ENCODE results near the gene LAX1.
"Not testable (repeated sequence)": the region's sequence is repeated elsewhere in the genome, so short reads cannot be mapped to it uniquely, and the experiment has no call there.

LAX1 gene, protein sequence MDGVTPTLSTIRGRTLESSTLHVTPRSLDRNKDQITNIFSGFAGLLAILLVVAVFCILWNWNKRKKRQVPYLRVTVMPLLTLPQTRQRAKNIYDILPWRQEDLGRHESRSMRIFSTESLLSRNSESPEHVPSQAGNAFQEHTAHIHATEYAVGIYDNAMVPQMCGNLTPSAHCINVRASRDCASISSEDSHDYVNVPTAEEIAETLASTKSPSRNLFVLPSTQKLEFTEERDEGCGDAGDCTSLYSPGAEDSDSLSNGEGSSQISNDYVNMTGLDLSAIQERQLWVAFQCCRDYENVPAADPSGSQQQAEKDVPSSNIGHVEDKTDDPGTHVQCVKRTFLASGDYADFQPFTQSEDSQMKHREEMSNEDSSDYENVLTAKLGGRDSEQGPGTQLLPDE

DNA sequence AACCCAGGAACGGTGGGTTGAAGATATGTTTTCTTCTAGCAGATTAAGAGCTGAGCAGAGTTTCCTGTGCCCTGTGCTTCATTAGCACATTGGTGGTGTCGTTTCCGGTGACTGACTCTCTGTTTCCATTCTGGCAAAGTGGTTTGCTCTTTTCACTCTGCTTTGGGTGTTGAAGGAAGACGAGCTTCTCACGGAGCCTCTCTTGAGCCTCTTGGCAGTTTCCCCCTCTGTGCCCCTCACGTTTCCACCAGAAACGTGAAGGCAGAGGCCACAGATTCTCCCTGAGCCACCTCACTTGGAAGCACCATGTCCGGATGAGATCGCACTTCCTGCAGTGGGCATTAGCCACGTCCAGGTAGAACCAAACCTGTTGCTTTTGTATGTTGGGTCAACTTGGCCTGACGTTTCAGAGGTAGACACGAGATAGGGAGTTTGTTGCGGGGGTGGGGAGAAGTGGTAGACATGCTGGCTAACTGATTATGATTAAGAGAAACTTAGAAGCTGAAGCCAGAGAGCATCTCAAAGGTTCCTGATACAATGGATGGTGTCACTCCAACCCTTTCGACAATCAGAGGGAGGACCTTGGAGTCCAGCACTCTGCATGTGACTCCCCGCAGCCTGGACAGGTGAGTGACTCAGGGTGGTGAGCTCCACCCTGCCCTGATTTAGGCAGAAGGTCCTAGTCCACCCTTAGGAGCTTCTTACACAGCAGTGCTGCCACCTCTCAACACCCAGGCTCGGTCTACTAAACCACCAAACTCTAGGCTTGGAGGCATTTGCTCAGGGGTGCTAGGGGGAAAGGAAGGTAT is at the start of gene LAX1:
LAX1 (plus strand) TSS at position 155 of the 809 bp plus-strand sequence; CDS start at position 538, 383 bp downstream.
- DNase-seq, result no peak

DNA sequence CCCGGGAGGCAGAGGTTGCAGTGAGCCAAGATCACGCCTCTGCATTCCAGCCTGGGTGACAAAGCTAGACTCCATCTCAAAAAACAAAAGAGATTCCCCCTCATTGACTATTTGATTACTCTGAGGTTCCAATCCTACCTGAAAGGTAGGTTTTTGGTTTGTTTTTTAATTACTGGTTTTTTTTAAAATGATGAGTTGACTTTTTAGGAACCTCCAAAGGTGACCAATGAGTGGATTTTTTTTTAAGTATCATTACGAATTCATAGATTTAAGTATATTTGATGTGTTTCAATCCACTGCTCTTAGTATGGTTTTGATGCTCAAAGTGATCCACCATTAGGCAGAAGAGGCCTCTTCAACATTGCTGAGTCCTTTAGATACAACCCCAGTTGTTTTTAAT is 47.9 kb upstream of the LAX1 start:
- no peak for DNase-seq

DNA sequence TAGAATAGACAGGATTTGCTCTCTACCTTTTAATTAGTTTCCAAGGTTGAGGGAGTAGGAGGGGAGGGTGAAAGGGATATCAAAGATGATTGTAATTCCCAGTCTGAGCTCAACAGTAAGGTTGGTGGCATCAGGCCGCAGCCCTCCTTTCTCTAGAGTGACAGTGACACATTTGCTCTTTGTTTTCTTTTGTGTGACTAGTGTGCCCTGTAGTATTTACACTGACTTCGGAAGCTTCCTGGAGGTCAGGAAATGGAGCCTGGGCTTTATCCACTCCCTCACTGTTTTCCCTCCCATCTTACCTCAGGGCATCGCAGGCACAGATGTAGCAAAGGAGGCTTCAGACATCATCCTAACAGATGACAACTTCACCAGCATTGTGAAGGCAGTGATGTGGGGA is 44.7 kb upstream of the LAX1 start:
- no peak for DNase-seq

DNA sequence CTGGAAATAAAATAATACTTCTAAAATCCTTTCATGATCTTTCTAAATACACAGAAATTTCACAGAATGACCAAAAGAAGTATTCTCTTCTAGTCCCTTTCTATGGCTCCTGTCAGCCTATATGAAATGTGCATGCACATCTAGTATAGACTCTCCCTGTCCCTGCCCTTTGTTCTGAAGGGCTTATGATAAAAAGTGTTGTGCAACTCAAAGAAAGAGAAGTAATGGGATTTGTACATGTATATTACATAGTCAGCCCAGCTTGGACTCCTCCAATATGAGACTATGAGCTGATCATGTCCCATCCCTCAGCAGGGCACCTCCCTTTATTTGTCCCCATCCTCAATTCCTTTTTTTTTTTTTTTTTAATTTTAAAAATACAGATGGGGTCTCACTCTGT is 42.1 kb upstream of the LAX1 start:
- DNase-seq, result no peak

DNA sequence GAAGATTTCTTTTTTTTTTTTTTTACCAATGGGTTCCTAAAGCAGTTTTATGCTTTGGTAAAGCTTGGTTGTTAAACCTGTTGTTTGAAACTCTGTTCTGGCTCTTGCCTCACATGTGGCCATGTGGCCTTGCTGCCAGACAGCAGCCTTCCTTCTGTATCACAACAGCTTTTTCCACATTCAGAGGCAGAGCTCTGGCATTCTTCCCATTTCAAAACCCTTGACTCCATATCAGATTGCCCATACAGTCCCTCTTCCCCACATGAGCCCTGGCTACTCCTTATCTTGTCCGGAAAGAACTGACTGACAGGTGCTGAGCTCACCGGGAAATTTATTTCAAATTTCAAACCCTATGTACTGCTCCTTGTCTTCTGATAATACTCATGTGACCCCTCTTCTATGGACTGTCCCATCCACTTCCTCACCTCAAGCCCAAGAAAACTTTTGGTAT is 38.5 kb upstream of the LAX1 start:
- DNase-seq, result no peak

DNA sequence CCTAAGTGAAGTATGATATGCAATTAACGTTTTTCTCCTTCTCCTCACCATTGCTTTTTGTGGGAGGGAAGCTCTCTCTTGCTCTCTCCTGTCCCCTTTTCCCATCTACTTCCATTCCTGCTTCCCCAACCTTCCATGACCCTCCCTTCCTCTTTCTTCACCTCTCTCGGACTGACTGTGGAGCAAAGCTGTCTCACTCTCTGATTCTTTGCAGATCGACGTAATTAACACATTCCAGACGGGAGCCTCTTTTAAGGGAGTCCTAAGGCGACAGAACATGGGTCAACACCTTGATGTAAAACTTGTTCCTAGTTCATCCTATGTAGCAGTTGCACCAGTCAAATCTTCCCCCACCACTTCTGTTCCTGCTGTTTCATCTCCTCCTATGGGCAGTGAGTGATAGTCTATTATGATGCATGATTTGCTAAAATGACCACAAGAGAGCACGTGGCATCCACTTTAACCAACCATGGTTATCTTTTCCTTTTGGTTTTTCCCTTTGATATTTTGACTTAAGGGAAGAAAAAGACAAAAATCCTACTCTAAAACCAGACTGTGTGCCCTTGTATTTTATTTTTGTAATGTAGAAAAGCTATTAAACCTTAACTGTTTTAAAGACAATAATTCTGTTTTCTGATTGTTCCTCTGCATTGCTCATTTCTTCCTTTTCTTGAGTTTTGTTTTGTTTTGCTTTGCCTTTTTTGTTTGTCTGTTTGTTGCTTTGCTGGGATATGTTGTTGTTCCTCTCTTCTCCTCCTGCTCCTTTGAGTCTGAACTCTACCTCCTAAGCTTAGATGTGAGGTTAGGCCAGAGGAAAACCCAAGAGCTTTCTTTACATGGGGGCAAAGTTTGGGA is 31.7 kb upstream of the LAX1 start:
- DNase-seq, result no peak

DNA sequence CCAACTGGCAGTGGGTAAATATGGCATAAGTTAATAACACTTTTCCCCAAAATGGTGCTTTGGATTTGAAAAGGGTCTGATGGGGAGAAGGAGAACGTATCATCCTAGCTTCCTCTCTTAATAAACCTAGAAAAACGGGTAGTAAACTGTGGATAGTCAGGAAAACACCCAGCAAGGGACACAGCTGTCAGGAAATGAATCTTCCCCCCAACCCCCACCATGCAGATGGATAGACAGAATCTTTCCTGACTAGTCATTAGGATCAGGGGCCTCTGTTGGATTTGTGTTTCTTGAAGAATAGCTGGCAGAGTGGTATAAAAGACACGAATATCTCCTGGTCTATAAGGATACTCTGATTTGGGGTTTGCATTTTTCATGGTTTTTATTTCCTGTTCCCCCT is 22.5 kb upstream of the LAX1 start:
- no peak for DNase-seq

DNA sequence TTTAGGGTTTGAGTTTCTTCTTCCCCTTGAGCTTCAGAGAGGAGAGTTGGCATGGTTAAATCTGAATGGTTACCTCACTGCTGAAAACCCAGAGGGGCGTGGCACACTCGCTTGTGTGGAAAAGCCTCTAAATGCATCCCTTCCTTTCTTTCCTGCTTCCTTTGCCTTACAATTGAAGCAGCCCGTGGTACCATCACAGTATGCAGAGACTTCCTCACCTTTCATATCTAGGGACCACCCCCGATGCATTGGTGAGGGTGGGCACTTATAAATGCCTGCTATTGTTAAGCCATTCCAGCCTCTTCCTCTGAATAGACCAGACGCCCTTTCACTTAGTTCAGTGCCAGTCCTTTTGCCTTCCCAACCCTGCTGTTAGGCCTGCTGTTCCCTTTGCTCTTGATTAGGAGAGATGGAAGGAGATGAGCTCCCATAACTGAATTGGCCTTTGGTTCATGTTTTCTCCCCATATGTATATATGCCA is 21.9 kb upstream of the LAX1 start:
- no peak for DNase-seq

DNA sequence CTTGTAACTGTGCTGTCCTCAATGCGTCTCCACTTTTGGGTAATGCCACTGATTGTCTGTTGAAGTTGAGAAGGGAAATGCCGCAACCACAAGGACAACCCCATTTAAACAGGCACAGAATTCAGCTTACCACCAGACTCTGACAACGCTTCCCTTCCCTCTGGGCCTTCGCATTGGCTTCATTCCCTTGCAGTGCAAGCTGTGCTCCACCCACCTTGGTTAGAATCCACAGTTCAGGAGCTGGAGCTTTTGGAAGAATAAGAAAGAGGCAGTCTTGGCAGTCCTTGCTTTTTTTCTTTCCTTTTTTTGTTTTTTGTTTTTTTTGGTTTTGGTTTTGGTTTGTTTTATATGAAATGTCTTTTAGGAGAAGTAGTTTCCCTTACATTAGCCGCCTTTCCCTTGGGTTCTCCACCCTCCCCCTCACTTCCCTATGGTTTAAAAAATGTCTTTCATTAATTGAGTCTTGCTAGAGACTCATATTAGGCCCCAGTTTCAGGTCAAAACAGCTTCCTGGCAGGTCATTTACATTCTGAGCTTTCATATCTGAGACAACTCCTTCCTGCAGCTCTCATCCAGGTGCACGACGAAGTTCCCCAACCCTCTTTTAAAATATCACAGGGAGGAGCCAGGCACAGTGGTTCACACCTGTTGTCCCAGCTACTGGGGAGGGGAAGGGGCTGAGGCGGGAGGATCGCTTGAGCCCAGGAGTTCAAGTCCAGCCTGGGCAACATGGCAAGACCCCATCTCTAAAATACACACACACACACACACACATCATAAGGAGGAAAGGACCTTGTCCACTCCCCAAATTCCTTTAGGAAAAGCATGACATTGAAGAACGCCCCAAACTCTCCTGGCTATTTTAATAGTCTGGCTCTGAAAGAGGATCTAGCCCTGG is 20.7 kb upstream of the LAX1 start:
- DNase-seq, result no peak

DNA sequence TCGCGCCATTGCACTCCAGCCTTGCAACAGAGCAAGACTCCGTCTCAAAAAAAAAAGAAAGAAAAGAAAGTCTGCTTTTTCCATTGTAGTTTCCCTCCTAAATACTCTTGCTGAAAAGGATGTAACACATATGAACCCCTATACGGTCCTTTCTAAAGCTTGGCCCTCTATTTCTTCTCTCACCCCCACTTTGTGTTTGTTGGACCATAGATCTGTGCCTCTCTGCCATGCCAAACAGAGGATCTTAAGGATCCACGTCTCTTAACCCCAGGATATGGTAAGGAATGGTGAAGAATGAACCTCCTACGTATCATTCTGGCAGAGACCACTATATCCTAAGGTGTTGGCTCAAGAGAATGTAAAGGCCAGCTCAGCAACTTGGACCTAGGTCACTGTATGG is 18.7 kb upstream of the LAX1 start:
- DNase-seq, result no peak

DNA sequence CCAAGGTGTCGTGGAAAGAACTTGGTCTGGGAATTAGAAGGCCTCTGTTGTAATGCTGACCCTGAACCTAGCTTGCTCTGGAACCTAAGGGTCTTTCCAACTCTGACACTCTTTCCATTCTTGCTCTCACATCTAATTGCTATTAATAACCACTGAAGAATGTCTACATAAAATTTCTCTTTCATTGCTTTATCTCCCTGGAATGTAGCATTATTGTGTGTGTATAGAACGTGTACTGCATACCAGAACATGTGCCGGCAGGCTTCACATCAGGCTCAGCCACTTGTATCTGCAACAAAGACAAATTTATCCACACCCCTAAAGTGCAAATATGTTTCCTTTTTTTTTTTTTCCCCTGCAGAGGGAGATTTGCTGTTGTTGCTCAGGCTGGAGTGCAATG is 13.9 kb upstream of the LAX1 start:
- no peak for DNase-seq

DNA sequence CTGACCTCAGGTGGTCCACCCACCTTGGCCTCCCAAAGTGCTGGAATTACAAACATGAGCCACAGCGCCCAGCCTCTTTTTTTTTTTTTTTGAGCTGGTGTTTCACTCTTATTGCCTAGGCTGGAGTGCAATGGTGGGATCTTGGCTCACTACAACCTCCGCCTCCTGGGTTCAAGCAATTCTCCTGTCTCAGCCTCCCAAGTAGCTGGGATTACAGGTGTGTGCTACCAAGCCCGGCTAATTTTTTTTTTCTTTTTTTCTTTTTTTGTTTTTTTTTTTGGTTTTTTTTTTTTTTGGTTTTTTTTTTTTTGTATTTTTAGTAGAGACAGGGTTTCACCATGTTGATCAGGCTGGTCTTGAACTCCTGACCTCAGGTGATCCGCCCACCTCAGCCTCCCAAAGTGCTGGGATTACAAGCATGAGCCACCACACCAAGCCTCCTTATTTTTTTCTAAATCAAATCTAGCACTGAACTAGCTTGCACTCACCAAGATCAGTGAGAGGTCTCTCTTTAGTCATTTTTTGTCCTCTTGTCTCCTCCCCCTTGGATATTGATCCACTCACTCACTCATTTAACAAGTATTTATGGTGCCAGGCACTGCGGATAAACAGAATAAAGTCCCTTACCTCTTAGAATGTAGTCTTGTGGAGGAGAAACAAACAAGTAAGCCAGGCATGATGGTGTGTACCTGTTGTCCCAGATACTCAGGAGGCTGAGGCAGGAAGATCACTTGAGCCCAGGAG is 13.2 kb upstream of the LAX1 start:
- DNase-seq, result not testable (repeated sequence)

DNA sequence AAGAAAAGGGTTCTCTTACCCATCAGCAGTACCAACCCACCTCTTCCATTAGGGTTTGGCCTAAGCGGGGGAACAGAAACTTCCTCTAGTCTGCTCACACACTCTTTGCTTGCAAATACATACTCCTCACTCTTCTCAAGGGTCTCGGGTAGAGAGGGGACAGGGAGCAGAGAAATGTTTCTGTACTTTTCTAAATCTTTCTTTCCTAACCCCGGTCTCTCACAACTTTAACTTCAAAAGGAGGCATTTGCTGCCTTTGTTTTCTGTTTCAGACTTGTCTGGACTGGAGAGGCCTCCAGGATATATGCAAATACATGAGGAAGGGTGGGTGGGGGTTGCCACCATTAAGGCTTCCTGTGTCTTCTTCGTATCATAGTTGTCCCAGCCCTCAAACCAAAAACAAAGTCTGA is 10.5 kb upstream of the LAX1 start:
- no peak for DNase-seq

DNA sequence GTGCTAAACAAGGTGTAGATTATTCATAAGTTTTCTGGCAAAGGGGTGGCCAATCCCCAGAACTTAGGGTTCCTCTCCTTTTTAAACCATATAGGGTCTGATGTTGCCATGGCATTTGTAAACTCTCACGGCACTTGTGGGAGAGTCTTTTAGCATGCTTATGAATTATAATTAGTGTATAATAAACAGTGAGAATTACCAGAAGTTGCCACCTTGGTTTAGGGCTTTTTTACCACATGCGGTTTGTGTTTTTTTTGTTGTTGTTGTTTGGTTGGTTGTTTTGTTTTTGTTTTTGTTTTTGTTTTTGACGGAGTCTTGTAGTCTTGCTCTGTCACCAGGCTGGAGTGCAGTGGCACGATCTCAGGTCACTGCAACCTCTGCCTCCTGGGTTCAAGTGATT is 8.9 kb upstream of the LAX1 start:
- no peak for DNase-seq

DNA sequence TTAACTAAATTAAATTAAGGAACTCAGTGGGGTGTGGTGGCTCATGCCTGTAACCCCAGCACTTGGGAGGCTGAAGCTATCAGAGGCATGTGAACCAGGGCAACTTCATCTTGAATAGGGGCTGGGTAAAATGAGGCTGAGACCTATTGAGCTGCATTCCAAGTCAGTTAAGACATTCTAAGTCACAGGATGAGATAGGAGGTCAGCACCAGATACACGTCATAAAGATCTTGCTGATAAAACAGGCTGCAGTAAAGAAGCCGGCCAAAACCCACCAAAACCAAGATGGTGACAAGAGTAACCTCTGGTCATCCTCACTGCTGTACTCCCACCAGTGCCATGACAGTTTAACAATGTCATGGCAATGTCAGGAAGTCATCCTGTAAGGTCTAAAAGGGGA is 6.2 kb upstream of the LAX1 start:
- DNase-seq, result not testable (repeated sequence)

DNA sequence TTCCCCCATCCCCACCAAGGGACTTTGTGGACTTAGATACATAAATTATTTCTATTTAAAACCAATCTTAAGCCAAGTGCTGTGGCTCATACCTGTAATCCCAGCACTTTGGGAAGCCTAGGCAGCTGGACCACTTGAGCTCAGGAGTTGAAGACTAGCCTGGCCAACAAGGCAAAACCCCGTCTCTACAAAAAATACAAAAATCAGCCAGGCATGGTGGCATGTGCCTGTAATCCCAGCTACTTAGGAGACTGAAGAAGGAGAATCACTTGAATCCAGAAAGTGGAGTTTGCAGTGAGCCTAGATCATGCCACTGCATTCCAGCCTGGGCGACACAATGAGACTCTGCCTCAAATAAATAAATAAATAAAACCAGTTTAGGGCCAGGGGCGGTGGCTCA is 4.5 kb upstream of the LAX1 start:
- DNase-seq, result no peak

DNA sequence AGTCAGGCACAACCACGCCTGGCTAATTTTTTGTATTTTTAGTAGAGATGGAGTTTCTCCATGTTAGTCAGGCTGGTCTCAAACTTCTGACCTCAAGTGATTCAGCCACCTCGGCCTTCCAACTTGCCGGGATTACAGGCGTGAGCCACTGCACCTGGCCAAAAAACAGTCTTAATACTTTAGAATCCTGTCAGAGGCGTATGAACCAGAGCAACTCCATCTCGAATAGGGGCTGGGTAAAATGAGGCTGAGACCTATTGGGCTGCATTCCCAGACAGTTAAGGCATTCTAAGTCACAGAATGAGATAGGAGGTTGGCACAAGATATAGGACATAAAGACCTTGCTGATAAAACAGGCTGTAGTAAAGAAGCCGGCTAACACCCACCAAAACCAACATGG is 3.0 kb upstream of the LAX1 start:
- not testable (repeated sequence) for DNase-seq

DNA sequence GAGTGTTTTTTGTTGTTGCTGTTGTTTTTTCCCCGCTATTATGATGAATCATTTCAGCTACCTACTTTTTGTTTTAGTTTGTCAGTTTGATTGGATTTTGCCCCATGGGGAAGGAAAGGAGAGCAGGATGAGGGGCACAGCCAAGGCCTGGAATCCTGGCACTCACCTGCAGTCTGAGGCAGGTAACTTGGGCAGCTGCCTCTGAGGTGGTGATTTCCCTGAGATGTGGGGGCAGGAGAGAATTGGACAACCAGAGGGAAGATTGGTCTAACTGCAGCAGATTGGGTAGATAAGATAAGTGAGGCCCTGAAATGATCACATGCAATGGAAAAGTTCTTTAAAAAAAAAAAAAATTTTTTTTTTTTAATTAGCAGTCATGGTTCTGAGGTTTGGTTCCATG is 1.5 kb upstream of the LAX1 start:
- DNase-seq, result no peak

DNA sequence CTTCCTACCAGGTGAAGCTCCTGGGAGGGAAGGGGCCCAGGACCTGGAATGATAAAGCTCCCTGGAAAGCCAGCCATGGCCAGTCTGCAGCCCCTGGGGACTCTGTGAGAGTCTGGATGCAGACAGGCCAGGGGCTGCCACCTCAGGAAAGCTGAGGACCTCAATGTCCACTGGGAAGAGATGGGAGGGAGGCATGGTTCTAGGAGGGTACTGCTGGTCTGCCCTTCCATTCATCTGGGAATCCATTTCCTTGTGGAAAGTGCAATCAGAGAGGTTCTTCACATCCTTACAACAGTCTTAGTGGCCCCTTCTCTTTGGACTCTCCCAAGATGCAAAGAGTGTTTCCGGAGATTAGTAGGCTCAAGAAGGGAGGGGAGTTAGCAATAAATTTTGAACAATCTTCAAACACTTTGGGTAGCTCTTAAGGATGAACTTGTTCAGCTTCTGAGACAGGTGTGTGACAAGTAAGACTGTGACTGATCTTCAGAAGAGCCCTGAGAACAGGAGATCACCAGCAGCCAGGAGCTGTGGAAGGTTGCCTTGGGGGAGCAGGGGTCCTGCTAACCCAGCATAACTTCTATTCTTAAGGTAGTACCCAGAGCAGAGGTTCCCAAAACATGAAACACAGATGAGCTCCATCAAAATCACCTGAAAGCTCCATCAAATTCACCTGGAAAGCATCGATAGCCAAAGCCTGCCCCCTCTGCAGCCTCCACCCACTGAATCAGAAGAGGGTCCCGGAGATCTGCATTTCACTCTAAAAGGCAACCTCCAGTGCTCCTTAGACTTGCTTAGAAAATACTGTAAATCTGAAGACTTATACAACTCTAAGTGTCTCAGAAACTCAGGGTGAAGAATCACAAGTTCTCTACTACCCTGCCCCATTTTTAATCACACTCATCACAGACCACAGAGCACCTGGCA is 616 bp upstream of the LAX1 start:
- no peak for DNase-seq

DNA sequence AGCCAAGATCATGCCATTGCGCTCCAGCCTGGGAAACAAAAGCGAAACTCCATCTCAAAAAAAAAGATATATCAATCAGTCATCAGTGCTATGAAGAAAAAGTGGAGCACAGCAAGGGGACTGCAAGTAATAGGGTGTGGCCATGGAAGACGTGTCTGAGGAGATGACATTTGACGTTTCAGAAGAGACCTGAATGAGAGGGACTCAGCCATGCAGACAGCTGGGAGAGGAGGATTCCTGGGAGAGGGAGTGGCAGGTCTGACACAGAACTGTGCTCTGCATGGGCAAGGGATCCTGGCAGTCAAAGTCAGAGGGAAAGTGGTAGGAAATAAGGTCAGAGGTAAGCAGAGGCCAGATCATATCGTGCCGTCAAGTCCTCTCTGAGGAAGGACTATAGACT is 3.3 kb downstream of the LAX1 start:
- DNase-seq, result no peak

All from GDM1 (cell line).